ENCODE results near the gene PFDN1. TPM values are rescaled to one million over a fixed set of nuclear protein-coding genes. Genes with fewer than 3 reads are reported as not detected.
A peak's percentile ranks its signal among the peaks of the same experiment; 100 is the strongest.

Gene PFDN1
- total and polyA plus RNA-seq, 2 experiments from 2014 or later, result 84.1 to 98.0 TPM

DNA sequence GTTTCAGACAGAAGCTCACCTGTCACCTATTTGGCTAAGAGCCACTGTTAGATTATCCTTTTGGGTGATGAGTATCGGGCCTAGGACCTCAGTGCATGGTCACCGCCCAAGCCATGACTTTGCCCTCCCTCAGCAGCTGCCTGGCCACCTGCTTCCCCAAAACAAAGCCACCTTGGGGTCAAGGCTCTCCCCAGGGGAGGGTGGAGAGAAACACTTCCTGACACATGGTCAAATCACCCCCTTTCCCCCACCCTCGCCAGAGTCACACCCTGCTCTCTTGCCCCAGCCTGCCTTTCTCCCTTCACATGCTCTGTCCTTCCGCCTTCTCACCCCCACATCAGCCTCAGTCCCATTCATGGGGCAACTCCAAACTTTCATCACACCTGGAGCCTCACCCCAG, 45.2 kb upstream of the PFDN1 start:
- H3K36me3 ChIP-seq (replicated peaks; ENCODE audit: insufficient read depth, low read depth), result no peaks in the 10 kb centered on the region
- H3K4me3 ChIP-seq, result no peak overlapping the region
- 89% methylated on average over 4 of the region's 4 CpGs for WGBS (ENCODE audit: low lambda C conversion rate, missing lambda C conversion rate)
- no peak overlapping the region for H3K27ac ChIP-seq
- no peak for DNase-seq (ENCODE audit: low spot score)
- H3K4me1 ChIP-seq (ENCODE audit: insufficient read depth), result peaks cover 12% of the 10 kb centered on the region
- no peak overlapping the region for H2AFZ ChIP-seq
- no peak for TF ChIP-seq EZH2 (IDR thresholded peaks at IDR 0.05; ENCODE audit: borderline replicate concordance)
- TF ChIP-seq, protein P1, sequence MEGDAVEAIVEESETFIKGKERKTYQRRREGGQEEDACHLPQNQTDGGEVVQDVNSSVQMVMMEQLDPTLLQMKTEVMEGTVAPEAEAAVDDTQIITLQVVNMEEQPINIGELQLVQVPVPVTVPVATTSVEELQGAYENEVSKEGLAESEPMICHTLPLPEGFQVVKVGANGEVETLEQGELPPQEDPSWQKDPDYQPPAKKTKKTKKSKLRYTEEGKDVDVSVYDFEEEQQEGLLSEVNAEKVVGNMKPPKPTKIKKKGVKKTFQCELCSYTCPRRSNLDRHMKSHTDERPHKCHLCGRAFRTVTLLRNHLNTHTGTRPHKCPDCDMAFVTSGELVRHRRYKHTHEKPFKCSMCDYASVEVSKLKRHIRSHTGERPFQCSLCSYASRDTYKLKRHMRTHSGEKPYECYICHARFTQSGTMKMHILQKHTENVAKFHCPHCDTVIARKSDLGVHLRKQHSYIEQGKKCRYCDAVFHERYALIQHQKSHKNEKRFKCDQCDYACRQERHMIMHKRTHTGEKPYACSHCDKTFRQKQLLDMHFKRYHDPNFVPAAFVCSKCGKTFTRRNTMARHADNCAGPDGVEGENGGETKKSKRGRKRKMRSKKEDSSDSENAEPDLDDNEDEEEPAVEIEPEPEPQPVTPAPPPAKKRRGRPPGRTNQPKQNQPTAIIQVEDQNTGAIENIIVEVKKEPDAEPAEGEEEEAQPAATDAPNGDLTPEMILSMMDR (IDR thresholded peaks at IDR 0.05; ENCODE audit: poor library complexity), result no peak
- TF ChIP-seq EZH2phosphoT487 (IDR thresholded peaks at IDR 0.05; ENCODE audit: low read depth, severe bottlenecking, unreplicated experiment), result no peak
- no peaks in the 10 kb centered on the region for H3K9me2 ChIP-seq (replicated peaks; ENCODE audit: insufficient read depth)
- H3K4me2 ChIP-seq, result no peak overlapping the region
- no peaks in the 10 kb centered on the region for H4K20me1 ChIP-seq (ENCODE audit: insufficient read depth, poor library complexity, severe bottlenecking)
- no peaks in the 10 kb centered on the region for H3K27me3 ChIP-seq
- H3K9me3 ChIP-seq (ENCODE audit: low read depth), result no peaks in the 10 kb centered on the region
- no peaks in the 10 kb centered on the region for H3K79me2 ChIP-seq

DNA sequence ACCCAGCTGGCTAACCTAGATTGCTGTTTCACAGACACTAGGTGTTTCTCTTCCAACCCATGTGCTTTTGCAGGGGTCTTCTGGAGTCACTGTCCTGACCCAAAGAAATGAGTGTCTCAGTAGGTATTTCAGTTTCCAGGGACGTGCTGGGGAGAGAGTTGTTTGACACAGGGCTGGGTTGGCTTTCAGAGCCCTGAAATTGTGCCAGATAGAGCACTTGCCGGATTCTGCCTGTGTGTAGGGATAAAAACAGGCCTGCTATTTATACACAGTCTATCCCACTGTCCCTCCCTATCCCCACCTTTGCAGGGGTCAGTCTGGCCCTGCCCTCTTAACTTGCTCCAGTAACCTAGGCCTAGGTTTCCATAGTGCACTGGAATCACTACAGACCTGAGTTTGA, 44.5 kb upstream of the PFDN1 start:
- no peak overlapping the region for H3K27ac ChIP-seq

DNA sequence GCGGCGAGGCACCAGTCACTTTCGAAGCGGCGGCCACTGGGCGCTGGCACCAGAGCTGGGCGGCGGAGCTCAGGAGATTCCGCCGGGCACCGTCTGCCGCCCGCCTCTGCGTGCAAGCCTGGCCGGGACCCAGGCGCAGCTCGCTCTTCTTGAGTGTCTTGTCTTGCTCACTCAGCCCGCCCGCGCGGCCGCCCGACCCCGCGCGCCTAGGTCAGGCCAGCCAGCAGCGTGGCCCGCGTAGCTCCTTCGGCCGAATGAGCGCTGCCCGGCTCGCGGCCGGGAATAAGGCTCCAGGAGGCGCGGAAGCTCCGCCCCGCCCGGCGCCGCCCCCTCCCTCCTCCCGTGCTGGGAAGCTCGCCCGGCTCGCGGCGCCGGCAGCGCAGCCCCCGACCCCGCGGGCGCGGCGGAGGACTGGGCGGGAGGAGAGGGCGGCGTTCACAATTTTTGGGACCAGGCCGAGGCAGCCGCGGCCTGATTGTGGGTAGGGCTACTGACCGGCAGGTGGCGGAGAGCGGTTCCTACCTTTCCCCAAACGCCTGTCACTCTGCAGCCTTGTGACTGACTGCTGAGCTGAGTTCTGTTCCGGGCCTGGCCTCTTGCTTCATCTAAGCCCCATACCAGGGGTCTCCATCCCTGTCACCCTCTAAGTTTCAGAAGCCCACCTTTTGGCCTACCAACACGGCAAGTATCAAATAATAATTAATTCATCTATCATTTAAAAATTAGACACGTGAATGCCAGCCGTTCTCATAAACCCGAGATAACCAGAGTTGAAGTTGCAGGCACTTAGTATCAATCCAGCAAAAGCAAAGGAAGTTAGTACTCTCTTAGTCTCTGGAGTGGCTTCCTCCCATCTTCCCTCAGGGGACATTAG, 43.7 kb upstream of the PFDN1 start, which contains the start of gene HBEGF:
Gene HBEGF (minus strand): TSS at position 256 of the 874 bp plus-strand sequence. CDS start 275 bp downstream, outside the sequence.
- Histone ChIP-seq H3K4me3 (peak within 1 kb of the TSS; percentile 98), H3K4me2 (peak within 1 kb of the TSS; percentile 98), H3K9me3 (ENCODE audit: low read depth) (no peaks in the 10 kb centered on the region), H3K27ac (peak within 1 kb of the TSS; percentile 51), H3K27me3 (no peaks in the 10 kb centered on the region), H4K20me1 (ENCODE audit: insufficient read depth, poor library complexity, severe bottlenecking) (no peaks in the 10 kb centered on the region), H3K36me3 (replicated peaks; ENCODE audit: insufficient read depth, low read depth) (no peaks in the 10 kb centered on the region), H2AFZ (peak within 1 kb of the TSS; percentile 90), H3K79me2 (no peaks in the 10 kb centered on the region), H3K4me1 (ENCODE audit: insufficient read depth) (peaks cover 12% of the 10 kb centered on the region), H3K9me2 (replicated peaks; ENCODE audit: insufficient read depth) (no peaks in the 10 kb centered on the region)
- 3% methylated on average over 35 of the region's 72 CpGs for WGBS (ENCODE audit: low lambda C conversion rate, missing lambda C conversion rate)
- no peak for TF ChIP-seq EZH2phosphoT487 (IDR thresholded peaks at IDR 0.05; ENCODE audit: low read depth, severe bottlenecking, unreplicated experiment)
- TF ChIP-seq, protein P1 (IDR thresholded peaks at IDR 0.05; ENCODE audit: poor library complexity), result peak; percentile 48
- TF ChIP-seq EZH2 (IDR thresholded peaks at IDR 0.05; ENCODE audit: borderline replicate concordance), result no peak
- DNase-seq (ENCODE audit: low spot score), result peak; percentile 92

More for the DNA sequence above, 44.5 kb upstream of the PFDN1 start:
- Histone ChIP-seq H3K27me3 (no peaks in the 10 kb centered on the region), H3K4me3 (no peak overlapping the region), H3K4me1 (ENCODE audit: insufficient read depth) (peaks cover 12% of the 10 kb centered on the region), H3K9me3 (ENCODE audit: low read depth) (no peaks in the 10 kb centered on the region), H3K9me2 (replicated peaks; ENCODE audit: insufficient read depth) (no peaks in the 10 kb centered on the region), H2AFZ (no peak overlapping the region), H3K36me3 (replicated peaks; ENCODE audit: insufficient read depth, low read depth) (no peaks in the 10 kb centered on the region), H4K20me1 (ENCODE audit: insufficient read depth, poor library complexity, severe bottlenecking) (no peaks in the 10 kb centered on the region), H3K79me2 (no peaks in the 10 kb centered on the region), H3K4me2 (peak overlapping the region; percentile 98)
- WGBS (ENCODE audit: low lambda C conversion rate, missing lambda C conversion rate), result 86% methylated on average over 2 of the region's 2 CpGs
- DNase-seq (ENCODE audit: low spot score), result no peak
- TF ChIP-seq, protein P1 (IDR thresholded peaks at IDR 0.05; ENCODE audit: poor library complexity), result no peak
- TF ChIP-seq EZH2 (IDR thresholded peaks at IDR 0.05; ENCODE audit: borderline replicate concordance) (no peak), EZH2phosphoT487 (IDR thresholded peaks at IDR 0.05; ENCODE audit: low read depth, severe bottlenecking, unreplicated experiment) (no peak)

Measured in hepatocyte (in vitro differentiated cells).